HL-60 (cell line): Measurements from ENCODE around the gene NKD2.

ENCODE experiments used
- DNase-seq, 2 experiments: peaks; one replicate each; pipeline ENCODE4 v3.0.0-alpha.2; 2010 to 2020; ENCODE audit warnings: low read depth in 1 of 2, low spot score in 1 of 2
- H3K27ac ChIP-seq: fragments of 250-450 bp; sonication (Bioruptor Pico); replicated peaks from 2 replicates; pipeline ENCODE4 v1.5.1; 2020; ENCODE audit warnings: mild to moderate bottlenecking, moderate library complexity
- H3K27me3 ChIP-seq: fragments of 250-450 bp; sonication (Bioruptor Pico); 2 replicates; pipeline ENCODE4 v1.5.1; 2021; ENCODE audit warnings: mild to moderate bottlenecking, moderate library complexity; ENCODE audit not compliant: insufficient read depth, poor library complexity, severe bottlenecking
- H3K4me3 ChIP-seq: replicated peaks from 2 replicates; pipeline ENCODE4 v1.5.1; 2011; ENCODE audit warnings: mild to moderate bottlenecking, control low read depth, low read length; ENCODE audit not compliant: insufficient read depth
- GABPA ChIP-seq: IDR thresholded peaks from 2 replicates; pipeline ENCODE4 v1.6.1; 2012; ENCODE audit warnings: low read depth
- POLR2AphosphoS5 ChIP-seq: IDR thresholded peaks from 2 replicates; pipeline ENCODE4 v1.6.1; 2012; ENCODE audit warnings: low read depth
- SPI1 ChIP-seq: IDR thresholded peaks from 2 replicates; pipeline ENCODE4 v1.6.1; 2012; ENCODE audit warnings: low read depth, mild to moderate bottlenecking, borderline replicate concordance
- TF ChIP-seq, protein P1 (sequence below): IDR thresholded peaks from 2 replicates; pipeline ENCODE4 v1.6.1; 2012; ENCODE audit warnings: low read depth; ENCODE audit not compliant: insufficient replicate concordance
- TF ChIP-seq, protein P2 (sequence below): IDR thresholded peaks from one replicate; pipeline ENCODE4 v1.5.1; 2011; ENCODE audit warnings: low read length, control low read depth, inconsistent platforms; ENCODE audit not compliant: insufficient read depth

Gene NKD2

GRCh38 chr5:1085391-1085790 is 76.8 kb downstream of the NKD2 start:
- DNase-seq, result no peak
- Histone ChIP-seq H3K27ac (no peak overlapping the region), H3K4me3 (no peak overlapping the region), H3K27me3 (no peaks in the 10 kb centered on the region)
- TF ChIP-seq, protein P1, sequence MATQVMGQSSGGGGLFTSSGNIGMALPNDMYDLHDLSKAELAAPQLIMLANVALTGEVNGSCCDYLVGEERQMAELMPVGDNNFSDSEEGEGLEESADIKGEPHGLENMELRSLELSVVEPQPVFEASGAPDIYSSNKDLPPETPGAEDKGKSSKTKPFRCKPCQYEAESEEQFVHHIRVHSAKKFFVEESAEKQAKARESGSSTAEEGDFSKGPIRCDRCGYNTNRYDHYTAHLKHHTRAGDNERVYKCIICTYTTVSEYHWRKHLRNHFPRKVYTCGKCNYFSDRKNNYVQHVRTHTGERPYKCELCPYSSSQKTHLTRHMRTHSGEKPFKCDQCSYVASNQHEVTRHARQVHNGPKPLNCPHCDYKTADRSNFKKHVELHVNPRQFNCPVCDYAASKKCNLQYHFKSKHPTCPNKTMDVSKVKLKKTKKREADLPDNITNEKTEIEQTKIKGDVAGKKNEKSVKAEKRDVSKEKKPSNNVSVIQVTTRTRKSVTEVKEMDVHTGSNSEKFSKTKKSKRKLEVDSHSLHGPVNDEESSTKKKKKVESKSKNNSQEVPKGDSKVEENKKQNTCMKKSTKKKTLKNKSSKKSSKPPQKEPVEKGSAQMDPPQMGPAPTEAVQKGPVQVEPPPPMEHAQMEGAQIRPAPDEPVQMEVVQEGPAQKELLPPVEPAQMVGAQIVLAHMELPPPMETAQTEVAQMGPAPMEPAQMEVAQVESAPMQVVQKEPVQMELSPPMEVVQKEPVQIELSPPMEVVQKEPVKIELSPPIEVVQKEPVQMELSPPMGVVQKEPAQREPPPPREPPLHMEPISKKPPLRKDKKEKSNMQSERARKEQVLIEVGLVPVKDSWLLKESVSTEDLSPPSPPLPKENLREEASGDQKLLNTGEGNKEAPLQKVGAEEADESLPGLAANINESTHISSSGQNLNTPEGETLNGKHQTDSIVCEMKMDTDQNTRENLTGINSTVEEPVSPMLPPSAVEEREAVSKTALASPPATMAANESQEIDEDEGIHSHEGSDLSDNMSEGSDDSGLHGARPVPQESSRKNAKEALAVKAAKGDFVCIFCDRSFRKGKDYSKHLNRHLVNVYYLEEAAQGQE, result no peak
- TF ChIP-seq POLR2AphosphoS5 (no peak), SPI1 (no peak), GABPA (no peak)
- TF ChIP-seq, protein P2, sequence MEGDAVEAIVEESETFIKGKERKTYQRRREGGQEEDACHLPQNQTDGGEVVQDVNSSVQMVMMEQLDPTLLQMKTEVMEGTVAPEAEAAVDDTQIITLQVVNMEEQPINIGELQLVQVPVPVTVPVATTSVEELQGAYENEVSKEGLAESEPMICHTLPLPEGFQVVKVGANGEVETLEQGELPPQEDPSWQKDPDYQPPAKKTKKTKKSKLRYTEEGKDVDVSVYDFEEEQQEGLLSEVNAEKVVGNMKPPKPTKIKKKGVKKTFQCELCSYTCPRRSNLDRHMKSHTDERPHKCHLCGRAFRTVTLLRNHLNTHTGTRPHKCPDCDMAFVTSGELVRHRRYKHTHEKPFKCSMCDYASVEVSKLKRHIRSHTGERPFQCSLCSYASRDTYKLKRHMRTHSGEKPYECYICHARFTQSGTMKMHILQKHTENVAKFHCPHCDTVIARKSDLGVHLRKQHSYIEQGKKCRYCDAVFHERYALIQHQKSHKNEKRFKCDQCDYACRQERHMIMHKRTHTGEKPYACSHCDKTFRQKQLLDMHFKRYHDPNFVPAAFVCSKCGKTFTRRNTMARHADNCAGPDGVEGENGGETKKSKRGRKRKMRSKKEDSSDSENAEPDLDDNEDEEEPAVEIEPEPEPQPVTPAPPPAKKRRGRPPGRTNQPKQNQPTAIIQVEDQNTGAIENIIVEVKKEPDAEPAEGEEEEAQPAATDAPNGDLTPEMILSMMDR, result no peak

GRCh38 chr5:1086137-1086536 is 77.5 kb downstream of the NKD2 start:
- H3K27ac ChIP-seq, result no peak overlapping the region
- H3K27me3 ChIP-seq, result no peaks in the 10 kb centered on the region
- DNase-seq, result no peak
- H3K4me3 ChIP-seq, result no peak overlapping the region
- TF ChIP-seq, protein P1, result peak; percentile 72
- TF ChIP-seq POLR2AphosphoS5, result no peak

- TF ChIP-seq, protein P1, result no peak
- TF ChIP-seq SPI1, result no peak
- TF ChIP-seq, protein P2, result no peak
- TF ChIP-seq POLR2AphosphoS5, result no peak
- no peak for TF ChIP-seq GABPA
- Histone ChIP-seq H3K27ac (no peak overlapping the region), H3K27me3 (no peaks in the 10 kb centered on the region), H3K4me3 (no peak overlapping the region)
- DNase-seq, result no peak
Measured at GRCh38 chr5:1086871-1087270, 78.3 kb downstream of the NKD2 start.

DNA sequence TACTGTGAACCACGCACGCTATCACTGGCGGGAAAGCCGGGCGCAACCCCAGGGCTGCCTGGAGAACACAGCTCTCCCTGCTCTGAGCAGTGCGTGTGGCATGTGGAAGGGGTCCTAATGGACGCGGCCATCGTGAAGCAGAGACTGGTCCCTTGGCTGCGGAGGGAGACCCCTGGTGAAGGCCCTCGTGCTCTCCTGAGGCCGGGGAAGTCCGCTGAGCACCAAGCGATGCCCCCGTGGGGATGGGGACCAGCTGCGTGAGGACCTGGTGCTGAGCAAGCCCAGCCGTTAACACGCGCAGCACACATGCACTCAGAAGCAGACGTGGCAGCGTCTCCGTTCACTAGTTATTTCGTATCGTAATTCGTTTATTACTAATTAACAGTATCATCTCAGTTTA is 78.8 kb downstream of the NKD2 start:
- no peak overlapping the region for H3K27ac ChIP-seq
- no peak overlapping the region for H3K4me3 ChIP-seq
- TF ChIP-seq SPI1 (no peak), GABPA (no peak), POLR2AphosphoS5 (no peak)
- TF ChIP-seq, protein P2, result no peak
- TF ChIP-seq, protein P1, result no peak
- no peak for DNase-seq
- no peaks in the 10 kb centered on the region for H3K27me3 ChIP-seq
